ENCODE measurements around the gene GRK1.

DNA sequence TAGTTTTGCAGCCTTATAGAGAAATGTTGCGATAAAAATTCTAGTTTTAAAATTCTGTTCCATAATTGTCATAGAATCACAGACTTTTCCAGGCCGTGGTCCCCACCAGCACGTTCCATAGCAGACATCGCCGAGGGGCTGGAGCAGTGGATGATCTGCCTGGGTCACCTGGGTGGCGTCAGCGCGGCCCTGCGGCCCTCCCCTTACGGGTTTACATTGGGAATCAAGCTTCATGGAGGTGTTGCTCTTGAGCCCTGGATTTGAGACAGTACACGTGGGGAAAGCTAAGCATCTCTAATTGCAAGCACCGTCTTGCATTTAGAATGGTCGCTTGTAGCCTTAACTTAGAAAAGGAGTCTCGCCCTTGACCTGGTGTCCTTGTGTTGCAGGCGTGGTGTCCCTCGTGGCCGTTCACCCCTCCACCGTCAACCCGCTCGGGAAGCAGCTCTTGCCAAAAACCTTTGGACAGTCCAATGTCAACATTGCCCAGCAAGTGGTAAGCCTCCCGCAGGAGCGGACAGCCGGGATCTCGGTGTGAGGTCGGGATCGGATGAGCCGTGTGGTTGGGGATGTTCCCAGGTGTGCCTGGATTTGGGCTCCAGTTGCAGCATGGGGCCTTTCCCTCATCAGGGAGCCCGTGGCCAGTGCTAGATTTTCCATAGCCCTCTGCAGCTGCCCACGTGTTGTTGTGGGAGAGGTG lies 44.1 kb upstream of the GRK1 start:
- TF ChIP-seq EZH2 (IDR thresholded peaks at IDR 0.05; ENCODE audit: insufficient read depth, poor library complexity, severe bottlenecking) (no peak), EZH2phosphoT487 (IDR thresholded peaks at IDR 0.05; ENCODE audit: insufficient read depth, low read depth) (no peak)
